Endothelial cell of umbilical vein (primary cell): ENCODE data around the gene SLC38A2. TPM values are rescaled to one million over a fixed set of nuclear protein-coding genes. Genes with fewer than 3 reads are reported as not detected.
"Not testable (repeated sequence)": the region's sequence is repeated elsewhere in the genome, so short reads cannot be mapped to it uniquely, and the experiment has no call there.

Experiments used
- BruUV-seq: library from RNA; stranded (reverse); fragments of 400-500 nt; replicated peaks from 2 replicates; lab custom pipeline; 2021; lab: Mats Ljungman, UMichigan
- CTCF ChIA-PET: fragments of 300-600, 350-600 bp; sonication (Branson Sonifier 250); formaldehyde crosslinking; loops from one replicate; lab custom pipeline; 2021; ENCODE audit warnings: antibody characterized with exemption, inconsistent platforms; lab: Charles Lee
- POLR2A ChIA-PET: fragments of 300-600, 350-600 bp; sonication (Branson Sonifier 250); formaldehyde crosslinking; loops from one replicate; lab custom pipeline; 2021; ENCODE audit warnings: antibody characterized with exemption, inconsistent platforms; lab: Charles Lee
- DNase-seq: peaks from one replicate; pipeline ENCODE4 v3.0.0-alpha.2; 2011; ENCODE audit warnings: low read depth, low spot score
- FAIRE-seq: peaks from 2 replicates; lab custom pipeline; 2011; peaks lifted over from hg19 to GRCh38; lab: Jason Lieb, UNC
- H2AFZ ChIP-seq: 2 replicates; pipeline ENCODE4 v1.6.0; 2012; ENCODE audit warnings: low read depth, low read length, control low read depth, inconsistent platforms
- H3K27ac ChIP-seq: 2 replicates; pipeline ENCODE4 v1.5.1; 2011; ENCODE audit warnings: low read depth, mild to moderate bottlenecking, control low read depth, low read length, moderate library complexity; ENCODE audit not compliant: insufficient read depth
- H3K27me3 ChIP-seq, 2 experiments: 2 replicates each; pipeline versions ENCODE4 v1.6.0 to v1.6.1; 2011; ENCODE audit warnings: low read length in 2 of 2, mixed read lengths in 1 of 2; ENCODE audit not compliant: control insufficient read depth in 2 of 2, insufficient read depth in 2 of 2
- H3K36me3 ChIP-seq, 2 experiments: 2 replicates in 1 of 2; 3 replicates in 1 of 2; pipeline ENCODE4 v1.5.1; 2011; ENCODE audit warnings: low read length in 2 of 2, mild to moderate bottlenecking in 1 of 2, moderate library complexity in 1 of 2; ENCODE audit not compliant: control insufficient read depth in 2 of 2, insufficient read depth in 2 of 2; ENCODE audit errors: extremely low read depth in 1 of 2
- H3K4me1 ChIP-seq: 3 replicates; pipeline ENCODE4 v1.5.1; 2011; ENCODE audit warnings: mild to moderate bottlenecking, low read length; ENCODE audit not compliant: control insufficient read depth, insufficient read depth; ENCODE audit errors: extremely low read depth
- H3K4me2 ChIP-seq: 2 replicates; pipeline ENCODE4 v1.6.1; 2011; ENCODE audit warnings: low read length, control low read depth, mixed read lengths; ENCODE audit not compliant: insufficient read depth
- H3K4me3 ChIP-seq, 3 experiments: fragments of 200-600 bp in 1 of 3; sonication (generic), shearing (Covaris generic) in 1 of 3; replicated peaks in 1 of 3; 2 replicates each; pipeline ENCODE4 v1.5.1; 2011 to 2016; ENCODE audit warnings: control low read depth in 3 of 3, low read length in 3 of 3, mild to moderate bottlenecking in 2 of 3, inconsistent platforms in 1 of 3, low read depth in 1 of 3, moderate library complexity in 1 of 3; ENCODE audit not compliant: insufficient read depth in 1 of 3
- H3K79me2 ChIP-seq: 2 replicates; pipeline ENCODE4 v1.6.0; 2012; ENCODE audit warnings: low read length, inconsistent platforms; ENCODE audit not compliant: control insufficient read depth, insufficient read depth
- H3K9ac ChIP-seq: replicated peaks from 2 replicates; pipeline ENCODE3; 2011; ENCODE audit warnings: low read length, control low read depth; ENCODE audit not compliant: insufficient read depth; ENCODE audit errors: extremely low read depth
- H3K9me1 ChIP-seq: replicated peaks from 3 replicates; pipeline ENCODE4 v1.6.0; 2011; ENCODE audit warnings: mild to moderate bottlenecking, low read length; ENCODE audit not compliant: control insufficient read depth, insufficient read depth; ENCODE audit errors: extremely low read depth
- H3K9me3 ChIP-seq: replicated peaks from 2 replicates; pipeline ENCODE4 v1.5.1; 2012; ENCODE audit warnings: low read length, inconsistent platforms; ENCODE audit not compliant: control insufficient read depth, insufficient read depth
- H4K20me1 ChIP-seq: replicated peaks from 2 replicates; pipeline ENCODE3; 2011; ENCODE audit warnings: mild to moderate bottlenecking, low read length; ENCODE audit not compliant: control insufficient read depth, insufficient read depth; ENCODE audit errors: extremely low read depth
- EZH2 ChIP-seq: IDR thresholded peaks from 2 replicates; pipeline ENCODE4 v1.6.1; 2012; ENCODE audit warnings: borderline replicate concordance, low read depth, mild to moderate bottlenecking, moderate library complexity, low read length, inconsistent platforms; ENCODE audit not compliant: severe bottlenecking
- FOS ChIP-seq: IDR thresholded peaks from 2 replicates; pipeline ENCODE4 v1.6.1; 2011; ENCODE audit warnings: mild to moderate bottlenecking, low read length, moderate library complexity, borderline replicate concordance; ENCODE audit not compliant: insufficient read depth
- GATA2 ChIP-seq: IDR thresholded peaks from 2 replicates; pipeline ENCODE4 v1.7.0; 2011; ENCODE audit warnings: low read depth, mild to moderate bottlenecking, moderate library complexity, mixed read lengths, low read length; ENCODE audit not compliant: insufficient read length, insufficient read depth
- JUN ChIP-seq: IDR thresholded peaks from 2 replicates; pipeline ENCODE4 v1.6.1; 2011; ENCODE audit warnings: borderline replicate concordance, low read depth; ENCODE audit not compliant: insufficient read length, insufficient read depth
- MYC ChIP-seq: IDR thresholded peaks from one replicate; pipeline ENCODE4 v1.6.1; 2011; ENCODE audit warnings: mild to moderate bottlenecking, low read depth, low read length
- POLR2A ChIP-seq: IDR thresholded peaks from 2 replicates; pipeline ENCODE4 v1.6.1; 2012; ENCODE audit warnings: low read depth, mild to moderate bottlenecking, control low read depth, low read length
- POLR2AphosphoS5 ChIP-seq: IDR thresholded peaks from 2 replicates; pipeline ENCODE4 v1.6.1; 2012; ENCODE audit warnings: low read depth, mild to moderate bottlenecking, control low read depth, low read length, moderate library complexity; ENCODE audit not compliant: insufficient read depth
- dilution Hi-C: fragments of 300-500 bp; cut with MboI; formaldehyde crosslinking; loops from one replicate; pipeline ENCODE4 v1.15.0; 2019; ENCODE audit warnings: low sequenced_read_pairs; ENCODE audit not compliant: extremely low pct_ligation_motif_present
- intact Hi-C: fragments of 100-400 bp; cut with micrococcal nuclease; formaldehyde crosslinking; loops from one replicate; pipeline ENCODE4 v1.10.0; 2022
- polyA plus RNA-seq, 4 experiments: library from polyadenylated mRNA; depleted of rRNA in 3 of 4; stranded (reverse) in 3 of 4; unstranded in 1 of 4; fragments of >200 nt; gene quantifications; 2 replicates each; pipeline versions ENCODE4 v1.2.1 to v1.2.3, GENCODE V29; 2011 to 2012; ENCODE audit warnings: missing spikeins in 1 of 4
- total RNA-seq: library from RNA; stranded (reverse); gene quantifications from 2 replicates; pipeline ENCODE4 v1.2.3, GENCODE V29; 2021
- TF ChIP-seq, protein P1 (sequence below), 2 donors: IDR thresholded peaks; 1 replicate in 1 of 2; 2 replicates in 1 of 2; pipeline ENCODE4 v1.5.1; 2011; ENCODE audit warnings: low read length in 2 of 2, mild to moderate bottlenecking in 2 of 2, moderate library complexity in 2 of 2, control low read depth in 1 of 2, inconsistent platforms in 1 of 2, low read depth in 1 of 2; ENCODE audit not compliant: insufficient read depth in 1 of 2; ENCODE audit errors: extremely low read depth in 1 of 2
- TF ChIP-seq, protein P2 (sequence below): IDR thresholded peaks from 2 replicates; pipeline ENCODE4 v1.6.1; 2011; ENCODE audit not compliant: insufficient read depth, insufficient read length

SLC38A2 gene
- total and polyA plus RNA-seq, 2 donors (not counting 3 experiments of a cell fraction or from before 2014, with no cell fraction given): 267 to 427 TPM

DNA sequence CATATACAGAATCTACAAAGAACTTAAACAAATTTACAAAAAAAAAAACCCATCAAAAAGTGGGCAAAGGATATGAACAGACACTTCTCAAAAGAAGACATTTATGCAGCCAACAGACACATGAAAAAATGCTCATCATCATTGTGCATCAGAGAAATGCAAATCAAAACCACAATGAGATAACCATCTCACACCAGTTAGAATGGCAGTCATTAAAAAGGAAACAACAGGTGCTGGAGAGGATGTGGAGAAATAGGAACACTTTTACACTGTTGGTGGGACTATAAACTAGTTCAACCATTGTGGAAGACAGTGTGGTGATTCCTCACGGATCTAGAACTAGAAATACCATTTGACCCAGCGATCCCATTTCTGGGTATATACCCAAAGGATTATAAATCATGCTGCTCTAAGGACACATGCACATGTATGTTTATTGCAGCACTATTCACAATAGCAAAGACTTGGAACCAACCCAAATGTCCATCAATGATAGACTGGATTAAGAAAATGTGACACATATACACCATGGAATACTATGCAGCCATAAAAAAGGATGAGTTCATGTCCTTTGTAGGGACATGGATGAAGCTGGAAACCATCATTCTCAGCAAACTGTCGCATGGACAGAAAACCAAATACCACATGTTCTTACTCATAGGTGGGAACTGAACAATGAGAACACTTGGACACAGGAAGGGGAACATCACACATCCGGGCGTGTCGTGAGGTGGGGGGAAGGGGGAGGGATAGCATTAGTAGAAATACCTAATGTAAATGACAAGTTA lies 27.1 kb upstream of the SLC38A2 start:
- H3K9me1 ChIP-seq, H3K4me2 ChIP-seq, H3K27me3 ChIP-seq, DNase-seq, FAIRE-seq, BruUV-seq, H4K20me1 ChIP-seq, CTCF ChIA-PET, H3K9me3 ChIP-seq, H3K79me2 ChIP-seq, H3K9ac ChIP-seq, POLR2A ChIA-PET, H3K27ac ChIP-seq, H3K36me3 ChIP-seq, dilution Hi-C loops, intact Hi-C loops, H2AFZ ChIP-seq, H3K4me3 ChIP-seq: not testable (repeated sequence)
- H3K4me1 ChIP-seq: peaks cover 20% of the 10 kb centered on the region

DNA sequence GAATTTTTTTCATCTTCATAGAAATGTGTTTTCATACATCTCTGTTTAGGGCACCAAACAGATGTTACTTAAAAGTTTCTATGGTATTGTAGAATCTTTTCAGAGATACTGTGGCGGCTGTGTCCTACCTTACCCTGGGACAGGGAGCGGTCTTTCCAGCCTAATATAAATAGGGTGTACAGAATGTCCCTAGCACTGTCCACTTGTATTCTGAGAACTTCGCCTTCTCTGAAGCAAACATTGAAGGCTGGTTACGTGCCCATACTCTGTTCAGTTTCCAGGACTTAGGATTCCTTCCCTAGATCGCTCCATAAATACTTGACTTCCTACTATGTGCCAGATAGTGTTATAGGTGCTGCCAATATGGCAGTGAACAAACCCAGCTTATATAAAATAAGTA lies 24.3 kb upstream of the SLC38A2 start:
- Histone ChIP-seq H3K79me2 (no peaks in the 10 kb centered on the region), H2AFZ (no peak overlapping the region), H3K9me3 (no peaks in the 10 kb centered on the region), H3K27me3 (no peaks in the 10 kb centered on the region), H3K4me3 (no peak overlapping the region), H3K4me2 (no peak overlapping the region), H4K20me1 (no peaks in the 10 kb centered on the region), H3K27ac (no peak overlapping the region), H3K9ac (no peak overlapping the region), H3K36me3 (no peaks in the 10 kb centered on the region), H3K4me1 (no peaks in the 10 kb centered on the region), H3K9me1 (no peaks in the 10 kb centered on the region)
- no TSS peak for BruUV-seq
- DNase-seq (no peak), FAIRE-seq (no peak)
- ChIA-PET CTCF (interaction anchor here (0.9 kb wide), 1 partner anchor 264 kb away, joined by 3 read pairs; no protein-coding TSS in a partner anchor), POLR2A (no interaction called here)
- intact Hi-C loops: no loop called here
- dilution Hi-C loops: no loop called here
- no peak for TF ChIP-seq MYC
- no peak for TF ChIP-seq JUN
- TF ChIP-seq GATA2: no peak
- no peak for TF ChIP-seq POLR2AphosphoS5
- TF ChIP-seq, protein P1, sequence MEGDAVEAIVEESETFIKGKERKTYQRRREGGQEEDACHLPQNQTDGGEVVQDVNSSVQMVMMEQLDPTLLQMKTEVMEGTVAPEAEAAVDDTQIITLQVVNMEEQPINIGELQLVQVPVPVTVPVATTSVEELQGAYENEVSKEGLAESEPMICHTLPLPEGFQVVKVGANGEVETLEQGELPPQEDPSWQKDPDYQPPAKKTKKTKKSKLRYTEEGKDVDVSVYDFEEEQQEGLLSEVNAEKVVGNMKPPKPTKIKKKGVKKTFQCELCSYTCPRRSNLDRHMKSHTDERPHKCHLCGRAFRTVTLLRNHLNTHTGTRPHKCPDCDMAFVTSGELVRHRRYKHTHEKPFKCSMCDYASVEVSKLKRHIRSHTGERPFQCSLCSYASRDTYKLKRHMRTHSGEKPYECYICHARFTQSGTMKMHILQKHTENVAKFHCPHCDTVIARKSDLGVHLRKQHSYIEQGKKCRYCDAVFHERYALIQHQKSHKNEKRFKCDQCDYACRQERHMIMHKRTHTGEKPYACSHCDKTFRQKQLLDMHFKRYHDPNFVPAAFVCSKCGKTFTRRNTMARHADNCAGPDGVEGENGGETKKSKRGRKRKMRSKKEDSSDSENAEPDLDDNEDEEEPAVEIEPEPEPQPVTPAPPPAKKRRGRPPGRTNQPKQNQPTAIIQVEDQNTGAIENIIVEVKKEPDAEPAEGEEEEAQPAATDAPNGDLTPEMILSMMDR (IDR thresholded peaks at IDR 0.05; ENCODE audit: extremely low read depth in 1 of 2, insufficient read depth in 1 of 2, low read depth in 1 of 2, low read length in 2 of 2): no peak
- no peak for TF ChIP-seq FOS
- TF ChIP-seq POLR2A: no peak
- TF ChIP-seq, protein P2, sequence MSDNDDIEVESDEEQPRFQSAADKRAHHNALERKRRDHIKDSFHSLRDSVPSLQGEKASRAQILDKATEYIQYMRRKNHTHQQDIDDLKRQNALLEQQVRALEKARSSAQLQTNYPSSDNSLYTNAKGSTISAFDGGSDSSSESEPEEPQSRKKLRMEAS: no peak
- no peak for TF ChIP-seq EZH2
